Measurements from ENCODE around the gene PROSER1. TPM values are rescaled to one million over a fixed set of nuclear protein-coding genes. Genes with fewer than 3 reads are reported as not detected.
A peak's percentile ranks its signal among the peaks of the same experiment; 100 is the strongest.

Gene PROSER1
- total RNA-seq, 1 experiment from 2014 or later: 75.6 TPM

DNA sequence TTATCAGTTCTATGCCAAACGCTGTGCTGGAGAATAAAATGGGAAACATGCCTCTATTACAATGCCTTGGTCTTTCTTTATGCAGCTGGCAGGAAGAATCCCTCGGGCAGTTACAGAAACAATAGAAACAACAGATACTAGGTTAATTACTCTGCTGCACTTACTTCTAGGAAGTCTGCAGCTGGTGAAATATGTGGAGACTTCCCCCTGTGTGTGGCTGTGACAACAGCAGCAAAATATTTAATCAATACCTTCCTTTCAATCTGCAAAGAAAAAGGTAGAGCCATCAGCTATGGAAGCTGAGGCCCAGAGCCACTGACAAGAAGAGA, 57.2 kb downstream of the PROSER1 start:
- Histone ChIP-seq H3K27me3 (replicated peaks; ENCODE audit: control insufficient read depth, insufficient read depth, low read length) (no peaks in the 10 kb centered on the region), H3K4me1 (peaks cover 9% of the 10 kb centered on the region; the same call in 1 of the 2 replicates), H3K36me3 (ENCODE audit: control insufficient read depth, insufficient read depth, low read length) (no peaks in the 10 kb centered on the region), H3K9me3 (peaks cover 9% of the 10 kb centered on the region; the same call in 1 of the 2 replicates), H3K4me3 (ENCODE audit: low read depth, low read length) (no peak overlapping the region)
- Mint-ChIP-seq H3K4me1 (ENCODE audit: low read depth, unreplicated experiment) (no peaks in the 10 kb centered on the region), H3K9me3 (ENCODE audit: unreplicated experiment) (peaks cover 15% of the 10 kb centered on the region), H3K36me3 (ENCODE audit: insufficient read depth, unreplicated experiment) (peaks cover 6% of the 10 kb centered on the region), H3K27me3 (ENCODE audit: insufficient read depth, unreplicated experiment) (no peaks in the 10 kb centered on the region), H3K27ac (ENCODE audit: unreplicated experiment) (no peak overlapping the region), H3K4me3 (ENCODE audit: unreplicated experiment) (no peak overlapping the region)
- intact Hi-C loops (cut with micrococcal nuclease; ENCODE audit: unreplicated experiment): no loop called here
- CTCF ChIA-PET: no interaction called here
- DNase-seq: no peak
- no peak for TF ChIP-seq CTCF (IDR thresholded peaks at IDR 0.05; ENCODE audit: insufficient read depth in 1 of 2, low read depth in 1 of 2, low read length in 1 of 2, severe bottlenecking in 1 of 2, unreplicated experiment in 1 of 2)
- POLR2A ChIA-PET: no interaction called here
- BruUV-seq (replicated peaks): no TSS peak

DNA sequence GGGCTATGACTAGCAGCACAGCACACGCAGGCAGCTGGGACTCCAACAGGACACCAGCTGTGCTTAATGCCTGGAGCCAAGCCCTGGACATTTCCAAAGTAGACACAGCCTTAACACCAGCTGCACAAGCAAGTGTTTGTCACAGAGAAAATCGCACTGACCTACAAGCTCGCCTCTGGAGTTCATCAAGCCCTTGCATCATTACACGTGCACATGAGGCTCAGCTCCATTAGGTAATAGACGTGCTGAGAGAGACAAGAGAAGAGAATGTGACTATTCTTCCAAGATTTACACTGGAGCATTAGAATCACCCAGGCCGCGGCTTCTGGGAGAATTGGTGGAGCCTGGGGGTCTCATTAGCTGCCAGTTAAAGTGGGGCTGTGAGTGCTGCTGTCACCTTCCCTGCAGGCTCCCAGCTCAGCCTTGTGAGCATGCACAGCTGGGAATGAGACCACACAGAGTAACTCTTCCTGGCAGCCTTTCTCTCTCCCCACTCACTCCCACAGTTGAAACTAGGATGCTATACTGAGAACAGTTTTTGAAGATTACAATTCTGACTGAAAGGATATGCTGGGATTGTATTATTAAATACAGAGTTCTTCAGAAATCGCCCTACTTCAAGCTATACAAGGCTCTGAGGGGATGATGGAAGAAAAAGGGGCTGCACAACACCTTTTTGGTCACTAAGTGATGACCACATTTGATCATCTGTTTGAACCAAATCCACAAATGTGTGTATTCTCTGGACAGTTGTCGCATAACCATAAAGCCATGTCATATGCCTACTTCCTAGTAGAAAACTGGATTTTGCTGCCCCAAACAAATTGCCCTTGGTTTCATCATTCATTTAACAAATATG, 57.8 kb downstream of the PROSER1 start:
- Mint-ChIP-seq H3K4me3 (ENCODE audit: unreplicated experiment) (no peak overlapping the region), H3K27ac (ENCODE audit: unreplicated experiment) (no peak overlapping the region), H3K9me3 (ENCODE audit: unreplicated experiment) (peaks cover 15% of the 10 kb centered on the region), H3K36me3 (ENCODE audit: insufficient read depth, unreplicated experiment) (peaks cover 6% of the 10 kb centered on the region), H3K27me3 (ENCODE audit: insufficient read depth, unreplicated experiment) (no peaks in the 10 kb centered on the region), H3K4me1 (ENCODE audit: low read depth, unreplicated experiment) (no peaks in the 10 kb centered on the region)
- intact Hi-C loops (cut with micrococcal nuclease; ENCODE audit: unreplicated experiment): no loop called here
- Histone ChIP-seq H3K36me3 (ENCODE audit: control insufficient read depth, insufficient read depth, low read length) (no peaks in the 10 kb centered on the region), H3K4me1 (peaks cover 5% of the 10 kb centered on the region; the same call in 1 of the 2 replicates), H3K27me3 (replicated peaks; ENCODE audit: control insufficient read depth, insufficient read depth, low read length) (no peaks in the 10 kb centered on the region), H3K9me3 (peaks cover 9% of the 10 kb centered on the region; the same call in 1 of the 2 replicates), H3K4me3 (ENCODE audit: low read depth, low read length) (no peak overlapping the region)
- ChIA-PET POLR2A (no interaction called here), CTCF (no interaction called here)
- BruUV-seq (replicated peaks): no TSS peak
- DNase-seq: no peak
- no peak for TF ChIP-seq CTCF (IDR thresholded peaks at IDR 0.05; ENCODE audit: insufficient read depth in 1 of 2, low read depth in 1 of 2, low read length in 1 of 2, severe bottlenecking in 1 of 2, unreplicated experiment in 1 of 2)

DNA sequence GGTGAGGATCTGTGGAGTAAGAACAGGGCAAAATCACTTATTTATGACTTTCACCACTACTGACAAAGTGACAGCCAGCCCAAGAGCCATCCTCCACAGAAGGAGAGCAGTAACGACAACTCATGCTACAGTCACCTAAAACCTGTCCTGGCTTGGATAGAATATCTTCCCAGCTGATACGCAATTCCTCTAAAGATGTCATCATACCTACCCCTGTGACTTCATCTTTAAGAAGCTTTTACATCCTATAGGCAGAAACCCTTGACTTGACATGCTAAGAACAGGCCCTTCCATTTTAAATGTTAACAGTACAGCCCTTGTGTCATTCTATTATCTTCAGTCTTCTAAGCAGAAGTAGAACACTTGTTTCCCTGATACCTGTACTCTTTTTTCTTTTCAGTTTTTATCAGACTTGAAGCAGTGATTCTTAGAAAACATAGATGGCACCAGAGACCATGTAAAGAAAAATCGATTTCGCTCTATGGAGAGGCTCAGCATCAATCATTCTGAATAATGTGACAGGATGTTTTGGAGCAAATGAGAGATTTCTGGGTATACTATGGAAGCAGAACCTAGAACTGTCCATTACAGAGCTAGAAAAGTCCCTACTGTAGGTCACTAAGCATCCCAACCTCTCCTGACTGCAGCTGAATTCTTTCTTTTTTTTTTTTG, 67.4 kb downstream of the PROSER1 start:
- H3K4me1 ChIP-seq: no peaks in the 10 kb centered on the region
- no peaks in the 10 kb centered on the region for H3K36me3 Mint-ChIP-seq (ENCODE audit: insufficient read depth, unreplicated experiment)
- CTCF ChIA-PET: interaction anchor here (0.6 to 0.9 kb wide), 2 partner anchors 67 to 646 kb away, joined by 3 read pairs; partner anchors contain the start of gene PROSER1
- no TSS peak for BruUV-seq (replicated peaks)
- no peaks in the 10 kb centered on the region for H3K9me3 Mint-ChIP-seq (ENCODE audit: unreplicated experiment)
- H3K4me3 ChIP-seq (ENCODE audit: low read depth, low read length): no peak overlapping the region
- H3K27me3 Mint-ChIP-seq (ENCODE audit: insufficient read depth, unreplicated experiment): no peaks in the 10 kb centered on the region
- peak; percentile 4 to 15 for TF ChIP-seq CTCF (IDR thresholded peaks at IDR 0.05; ENCODE audit: insufficient read depth in 1 of 2, low read depth in 1 of 2, low read length in 1 of 2, severe bottlenecking in 1 of 2, unreplicated experiment in 1 of 2)
- peak in 1 of 2 experiments; percentile 18 for DNase-seq
- no peaks in the 10 kb centered on the region for H3K9me3 ChIP-seq
- no peaks in the 10 kb centered on the region for H3K27me3 ChIP-seq (replicated peaks; ENCODE audit: control insufficient read depth, insufficient read depth, low read length)
- no peaks in the 10 kb centered on the region for H3K36me3 ChIP-seq (ENCODE audit: control insufficient read depth, insufficient read depth, low read length)
- no peak overlapping the region for H3K4me3 Mint-ChIP-seq (ENCODE audit: unreplicated experiment)
- peaks cover 12% of the 10 kb centered on the region for H3K4me1 Mint-ChIP-seq (ENCODE audit: low read depth, unreplicated experiment)
- peak overlapping the region; percentile 48 for H3K27ac Mint-ChIP-seq (ENCODE audit: unreplicated experiment)
- POLR2A ChIA-PET: no interaction called here
- intact Hi-C loops (cut with micrococcal nuclease; ENCODE audit: unreplicated experiment): loop anchor here (1.0 kb wide), 3 partner anchors 46 to 646 kb away; no protein-coding TSS in a partner anchor

Measured in Caco-2 (cell line).